ENCODE results near the gene SASH1. TPM values are rescaled to one million over a fixed set of nuclear protein-coding genes. Genes with fewer than 3 reads are reported as not detected.
A peak's percentile ranks its signal among the peaks of the same experiment; 100 is the strongest.

Gene SASH1
- total and polyA plus RNA-seq, 2 donors (not counting 1 experiment from before 2014, with no cell fraction given), result 38.6 to 44.6 TPM

- no peak overlapping the region for H3K4me3 ChIP-seq (replicated peaks in 1 of 4; ENCODE audit: control extremely low read depth in 1 of 4, insufficient read depth in 1 of 4, low read depth in 3 of 4, low read length in 4 of 4)
- no peaks in the 10 kb centered on the region for H3K27me3 ChIP-seq (ENCODE audit: control insufficient read depth, insufficient read depth, low read length)
- no peaks in the 10 kb centered on the region for H3K4me1 ChIP-seq (ENCODE audit: control insufficient read depth, extremely low read depth, insufficient read depth, low read length)
- H3K36me3 ChIP-seq (ENCODE audit: control insufficient read depth, insufficient read depth, low read length), result peaks cover 1% of the 10 kb centered on the region
- H2AFZ ChIP-seq (ENCODE audit: low read length), result no peak overlapping the region
- DNase-seq (ENCODE audit: low read depth in 2 of 2), result no peak
- H3K79me2 ChIP-seq (ENCODE audit: control insufficient read depth, insufficient read depth, low read length), result no peaks in the 10 kb centered on the region
- TF ChIP-seq EZH2 (IDR thresholded peaks at IDR 0.05; ENCODE audit: low read length, missing control alignments), result no peak
- no peak for TF ChIP-seq CTCF (conservative IDR thresholded peaks at IDR 0.05 in 1 of 2, IDR thresholded peaks at IDR 0.05 in 1 of 2; ENCODE audit: low read depth in 1 of 2, low read length in 2 of 2)
- no peak overlapping the region for H3K27ac ChIP-seq (ENCODE audit: insufficient read depth, low read length)
- no peaks in the 10 kb centered on the region for H3K9me3 ChIP-seq (ENCODE audit: control insufficient read depth, insufficient read depth, low read depth, low read length)
- H4K20me1 ChIP-seq (ENCODE audit: control insufficient read depth, extremely low read depth, insufficient read depth, low read length), result no peaks in the 10 kb centered on the region
- no peak overlapping the region for H3K4me2 ChIP-seq (ENCODE audit: extremely low read depth, insufficient read depth, low read length)
- H3K9ac ChIP-seq (ENCODE audit: insufficient read depth, low read length), result no peak overlapping the region
Measured at GRCh38 chr6:148556410-148556809, 213.8 kb downstream of the SASH1 start.

DNA sequence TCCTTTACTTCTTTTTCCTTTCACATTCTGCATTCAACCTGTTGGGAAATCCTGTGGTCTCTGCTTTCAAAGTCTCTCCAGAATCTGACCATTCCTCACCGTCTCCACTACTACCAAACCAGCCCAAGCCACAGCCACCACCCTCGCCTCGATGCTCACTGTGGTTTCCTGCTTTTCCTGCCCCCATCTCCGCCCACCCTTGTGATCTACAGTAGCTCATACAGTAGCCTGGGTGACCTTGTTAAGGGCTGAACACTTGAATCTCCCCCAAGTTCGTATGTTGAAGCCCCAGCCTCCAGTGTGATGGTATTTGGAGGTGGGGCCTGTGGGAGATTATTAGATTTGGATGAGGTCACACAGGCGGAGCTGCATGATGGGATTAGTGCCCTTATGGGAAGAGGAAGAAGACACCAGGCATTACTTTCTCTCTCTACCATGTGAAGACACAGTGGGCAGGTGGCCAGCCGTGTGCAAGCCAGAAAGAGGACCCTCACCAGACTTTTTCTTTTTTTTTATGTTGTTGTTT lies 215.2 kb downstream of the SASH1 start:
- DNase-seq (ENCODE audit: low read depth in 2 of 2), result peak in 1 of 2 donors; percentile 79
- no peak overlapping the region for H3K4me2 ChIP-seq (ENCODE audit: extremely low read depth, insufficient read depth, low read length)
- H3K4me1 ChIP-seq (ENCODE audit: control insufficient read depth, extremely low read depth, insufficient read depth, low read length), result no peaks in the 10 kb centered on the region
- H3K9me3 ChIP-seq (ENCODE audit: control insufficient read depth, insufficient read depth, low read depth, low read length), result no peaks in the 10 kb centered on the region
- H3K79me2 ChIP-seq (ENCODE audit: control insufficient read depth, insufficient read depth, low read length), result no peaks in the 10 kb centered on the region
- H3K9ac ChIP-seq (ENCODE audit: insufficient read depth, low read length), result no peak overlapping the region
- no peaks in the 10 kb centered on the region for H4K20me1 ChIP-seq (ENCODE audit: control insufficient read depth, extremely low read depth, insufficient read depth, low read length)
- no peak overlapping the region for H2AFZ ChIP-seq (ENCODE audit: low read length)
- no peaks in the 10 kb centered on the region for H3K27me3 ChIP-seq (ENCODE audit: control insufficient read depth, insufficient read depth, low read length)
- H3K4me3 ChIP-seq (replicated peaks in 1 of 4; ENCODE audit: control extremely low read depth in 1 of 4, insufficient read depth in 1 of 4, low read depth in 3 of 4, low read length in 4 of 4), result no peak overlapping the region
- no peak overlapping the region for H3K27ac ChIP-seq (ENCODE audit: insufficient read depth, low read length)
- TF ChIP-seq EZH2 (IDR thresholded peaks at IDR 0.05; ENCODE audit: low read length, missing control alignments) (no peak), CTCF (conservative IDR thresholded peaks at IDR 0.05 in 1 of 2, IDR thresholded peaks at IDR 0.05 in 1 of 2; ENCODE audit: low read depth in 1 of 2, low read length in 2 of 2) (no peak)
- peaks cover 1% of the 10 kb centered on the region for H3K36me3 ChIP-seq (ENCODE audit: control insufficient read depth, insufficient read depth, low read length)

DNA sequence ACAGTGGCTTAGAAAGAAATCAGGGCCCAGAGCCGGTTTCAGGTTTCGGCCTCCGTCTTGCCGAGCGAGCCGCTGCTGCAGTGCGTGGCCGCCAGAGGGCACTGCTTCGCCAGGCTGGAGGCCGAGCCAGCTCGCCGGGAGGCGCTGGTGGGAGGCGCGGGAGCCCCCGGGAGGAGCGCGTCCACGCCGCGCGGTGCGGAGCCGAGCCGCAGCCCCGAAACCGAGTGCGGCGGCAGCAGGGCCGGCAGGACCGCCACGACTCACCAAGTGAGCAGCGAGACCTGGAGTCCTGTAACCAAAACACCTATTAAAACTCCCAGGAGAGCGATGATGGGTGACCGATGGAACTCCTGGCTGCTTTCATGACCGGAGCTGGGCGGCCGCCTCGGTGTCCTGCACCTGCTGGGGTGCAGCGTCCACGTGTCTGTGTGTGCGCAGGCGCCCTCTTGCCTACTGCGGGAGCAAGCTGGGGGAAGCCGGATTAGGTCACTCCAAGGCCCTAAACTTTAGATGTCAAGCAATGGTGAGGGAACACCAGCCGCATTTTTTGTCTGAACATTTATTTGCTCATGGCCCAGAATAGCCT lies 217.3 kb downstream of the SASH1 start:
- Histone ChIP-seq H3K4me1 (ENCODE audit: control insufficient read depth, extremely low read depth, insufficient read depth, low read length) (no peaks in the 10 kb centered on the region), H4K20me1 (ENCODE audit: control insufficient read depth, extremely low read depth, insufficient read depth, low read length) (no peaks in the 10 kb centered on the region), H3K79me2 (ENCODE audit: control insufficient read depth, insufficient read depth, low read length) (no peaks in the 10 kb centered on the region), H3K4me2 (ENCODE audit: extremely low read depth, insufficient read depth, low read length) (peak overlapping the region; percentile 55), H3K9me3 (ENCODE audit: control insufficient read depth, insufficient read depth, low read depth, low read length) (no peaks in the 10 kb centered on the region), H3K36me3 (ENCODE audit: control insufficient read depth, insufficient read depth, low read length) (no peaks in the 10 kb centered on the region), H3K9ac (ENCODE audit: insufficient read depth, low read length) (no peak overlapping the region), H3K27me3 (ENCODE audit: control insufficient read depth, insufficient read depth, low read length) (no peaks in the 10 kb centered on the region), H2AFZ (ENCODE audit: low read length) (peak overlapping the region; percentile 54), H3K4me3 (replicated peaks in 1 of 4; ENCODE audit: control extremely low read depth in 1 of 4, insufficient read depth in 1 of 4, low read depth in 3 of 4, low read length in 4 of 4) (peak overlapping the region; percentile 11 to 62 (median 40)), H3K27ac (ENCODE audit: insufficient read depth, low read length) (no peak overlapping the region)
- TF ChIP-seq EZH2 (IDR thresholded peaks at IDR 0.05; ENCODE audit: low read length, missing control alignments) (no peak), CTCF (conservative IDR thresholded peaks at IDR 0.05 in 1 of 2, IDR thresholded peaks at IDR 0.05 in 1 of 2; ENCODE audit: low read depth in 1 of 2, low read length in 2 of 2) (peak; percentile 76 to 90)
- DNase-seq (ENCODE audit: low read depth in 2 of 2), result peak; percentile 54 to 72
